HL-60 (cell line): Measurements from ENCODE around the gene SIGLEC9.

Experiments used
- DNase-seq, 2 experiments: peaks; one replicate each; pipeline ENCODE4 v3.0.0-alpha.2; 2010 to 2020; ENCODE audit warnings: low read depth in 1 of 2, low spot score in 1 of 2
- H3K27ac ChIP-seq: fragments of 250-450 bp; sonication (Bioruptor Pico); replicated peaks from 2 replicates; pipeline ENCODE4 v1.5.1; 2020; ENCODE audit warnings: mild to moderate bottlenecking, moderate library complexity
- H3K27me3 ChIP-seq: fragments of 250-450 bp; sonication (Bioruptor Pico); 2 replicates; pipeline ENCODE4 v1.5.1; 2021; ENCODE audit warnings: mild to moderate bottlenecking, moderate library complexity; ENCODE audit not compliant: insufficient read depth, poor library complexity, severe bottlenecking
- H3K4me3 ChIP-seq: replicated peaks from 2 replicates; pipeline ENCODE4 v1.5.1; 2011; ENCODE audit warnings: mild to moderate bottlenecking, control low read depth, low read length; ENCODE audit not compliant: insufficient read depth
- CTCF ChIP-seq: IDR thresholded peaks from one replicate; pipeline ENCODE4 v1.5.1; 2011; ENCODE audit warnings: low read length, control low read depth, inconsistent platforms; ENCODE audit not compliant: insufficient read depth
- GABPA ChIP-seq: IDR thresholded peaks from 2 replicates; pipeline ENCODE4 v1.6.1; 2012; ENCODE audit warnings: low read depth
- POLR2AphosphoS5 ChIP-seq: IDR thresholded peaks from 2 replicates; pipeline ENCODE4 v1.6.1; 2012; ENCODE audit warnings: low read depth
- SPI1 ChIP-seq: IDR thresholded peaks from 2 replicates; pipeline ENCODE4 v1.6.1; 2012; ENCODE audit warnings: low read depth, mild to moderate bottlenecking, borderline replicate concordance
- TF ChIP-seq, protein P1 (sequence below): IDR thresholded peaks from 2 replicates; pipeline ENCODE4 v1.6.1; 2012; ENCODE audit warnings: low read depth; ENCODE audit not compliant: insufficient replicate concordance

The SIGLEC9 gene

DNA sequence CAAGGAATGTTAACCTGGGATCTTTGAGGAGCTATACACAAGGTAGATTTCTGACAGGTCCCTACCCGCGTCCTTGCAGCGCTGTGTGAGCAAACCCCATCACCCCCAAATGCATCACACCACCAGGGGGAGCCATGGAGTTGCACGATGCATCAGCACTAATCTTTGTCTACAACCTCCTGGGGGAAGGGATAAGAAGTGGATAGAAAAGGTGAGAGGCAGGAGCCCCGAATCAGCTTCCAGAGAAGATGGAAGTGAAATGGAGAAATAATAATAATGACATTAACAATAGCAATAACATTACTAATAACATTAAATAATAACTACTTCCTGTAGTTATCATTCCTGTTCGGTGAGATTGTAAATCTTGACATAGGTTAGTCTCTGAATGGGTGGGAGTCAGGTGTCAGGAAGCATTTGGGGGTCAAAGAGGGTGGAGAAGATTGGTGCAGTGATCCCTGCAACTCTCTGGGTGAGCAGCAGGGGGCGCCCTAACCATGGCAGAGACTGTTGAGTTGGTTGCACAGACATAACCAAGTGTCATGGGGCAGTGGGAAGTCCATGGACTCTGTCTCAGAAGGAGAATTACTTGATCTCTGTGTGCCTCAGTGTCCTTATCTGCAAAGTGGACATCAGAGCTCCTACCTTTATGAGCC lies 33.9 kb downstream of the SIGLEC9 start:
- no peak overlapping the region for H3K4me3 ChIP-seq
- H3K27me3 ChIP-seq: peaks cover 4% of the 10 kb centered on the region
- TF ChIP-seq CTCF (peak; percentile 94), GABPA (no peak)
- H3K27ac ChIP-seq: no peak overlapping the region
- DNase-seq: peak; percentile 44 to 82

DNA sequence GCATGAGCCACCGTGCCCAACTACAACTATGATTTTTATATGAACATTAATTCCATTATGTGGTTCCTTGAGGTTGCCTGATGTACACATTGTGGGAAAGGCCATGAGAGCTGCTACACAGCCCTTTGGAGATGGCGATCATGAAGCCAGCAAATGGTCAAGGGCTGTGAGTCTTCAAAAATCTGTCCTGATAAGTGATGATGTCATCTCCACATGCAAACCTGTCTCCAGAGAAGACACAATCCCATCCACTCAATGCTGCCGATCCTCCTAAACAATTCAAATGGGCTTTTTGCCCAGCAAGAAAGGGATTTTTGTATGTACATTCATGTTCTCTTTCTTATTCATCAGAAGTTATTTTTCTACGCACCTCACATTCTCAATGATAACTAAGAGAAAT lies 35.0 kb downstream of the SIGLEC9 start:
- Histone ChIP-seq H3K27me3 (peaks cover 4% of the 10 kb centered on the region), H3K4me3 (no peak overlapping the region), H3K27ac (no peak overlapping the region)
- DNase-seq: no peak
- TF ChIP-seq, protein P1, sequence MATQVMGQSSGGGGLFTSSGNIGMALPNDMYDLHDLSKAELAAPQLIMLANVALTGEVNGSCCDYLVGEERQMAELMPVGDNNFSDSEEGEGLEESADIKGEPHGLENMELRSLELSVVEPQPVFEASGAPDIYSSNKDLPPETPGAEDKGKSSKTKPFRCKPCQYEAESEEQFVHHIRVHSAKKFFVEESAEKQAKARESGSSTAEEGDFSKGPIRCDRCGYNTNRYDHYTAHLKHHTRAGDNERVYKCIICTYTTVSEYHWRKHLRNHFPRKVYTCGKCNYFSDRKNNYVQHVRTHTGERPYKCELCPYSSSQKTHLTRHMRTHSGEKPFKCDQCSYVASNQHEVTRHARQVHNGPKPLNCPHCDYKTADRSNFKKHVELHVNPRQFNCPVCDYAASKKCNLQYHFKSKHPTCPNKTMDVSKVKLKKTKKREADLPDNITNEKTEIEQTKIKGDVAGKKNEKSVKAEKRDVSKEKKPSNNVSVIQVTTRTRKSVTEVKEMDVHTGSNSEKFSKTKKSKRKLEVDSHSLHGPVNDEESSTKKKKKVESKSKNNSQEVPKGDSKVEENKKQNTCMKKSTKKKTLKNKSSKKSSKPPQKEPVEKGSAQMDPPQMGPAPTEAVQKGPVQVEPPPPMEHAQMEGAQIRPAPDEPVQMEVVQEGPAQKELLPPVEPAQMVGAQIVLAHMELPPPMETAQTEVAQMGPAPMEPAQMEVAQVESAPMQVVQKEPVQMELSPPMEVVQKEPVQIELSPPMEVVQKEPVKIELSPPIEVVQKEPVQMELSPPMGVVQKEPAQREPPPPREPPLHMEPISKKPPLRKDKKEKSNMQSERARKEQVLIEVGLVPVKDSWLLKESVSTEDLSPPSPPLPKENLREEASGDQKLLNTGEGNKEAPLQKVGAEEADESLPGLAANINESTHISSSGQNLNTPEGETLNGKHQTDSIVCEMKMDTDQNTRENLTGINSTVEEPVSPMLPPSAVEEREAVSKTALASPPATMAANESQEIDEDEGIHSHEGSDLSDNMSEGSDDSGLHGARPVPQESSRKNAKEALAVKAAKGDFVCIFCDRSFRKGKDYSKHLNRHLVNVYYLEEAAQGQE: no peak
- no peak for TF ChIP-seq SPI1
- TF ChIP-seq POLR2AphosphoS5: no peak
- TF ChIP-seq GABPA: no peak
- no peak for TF ChIP-seq CTCF

DNA sequence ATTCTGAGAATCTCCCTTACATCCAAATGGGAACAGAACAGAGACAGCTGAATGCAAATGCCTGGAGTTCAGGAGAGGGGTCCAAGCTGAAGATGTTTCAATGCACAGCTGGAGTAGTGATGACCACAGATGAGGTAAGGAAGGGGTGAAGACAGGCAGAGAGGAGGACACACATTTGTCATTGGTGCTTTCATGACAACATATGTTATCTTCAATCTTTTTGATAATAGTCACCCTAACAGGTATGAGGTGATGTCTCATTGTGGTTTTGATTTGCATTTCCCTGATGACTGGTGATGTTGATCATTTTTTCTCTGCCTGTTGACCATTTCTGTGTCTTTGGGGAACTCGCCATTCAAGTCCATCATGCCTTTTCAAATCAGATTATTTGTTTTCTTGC lies 36.6 kb downstream of the SIGLEC9 start:
- TF ChIP-seq POLR2AphosphoS5 (no peak), CTCF (no peak), SPI1 (no peak), GABPA (no peak)
- TF ChIP-seq, protein P1: no peak
- Histone ChIP-seq H3K27me3 (peaks cover 4% of the 10 kb centered on the region), H3K27ac (no peak overlapping the region), H3K4me3 (no peak overlapping the region)
- DNase-seq: no peak

DNA sequence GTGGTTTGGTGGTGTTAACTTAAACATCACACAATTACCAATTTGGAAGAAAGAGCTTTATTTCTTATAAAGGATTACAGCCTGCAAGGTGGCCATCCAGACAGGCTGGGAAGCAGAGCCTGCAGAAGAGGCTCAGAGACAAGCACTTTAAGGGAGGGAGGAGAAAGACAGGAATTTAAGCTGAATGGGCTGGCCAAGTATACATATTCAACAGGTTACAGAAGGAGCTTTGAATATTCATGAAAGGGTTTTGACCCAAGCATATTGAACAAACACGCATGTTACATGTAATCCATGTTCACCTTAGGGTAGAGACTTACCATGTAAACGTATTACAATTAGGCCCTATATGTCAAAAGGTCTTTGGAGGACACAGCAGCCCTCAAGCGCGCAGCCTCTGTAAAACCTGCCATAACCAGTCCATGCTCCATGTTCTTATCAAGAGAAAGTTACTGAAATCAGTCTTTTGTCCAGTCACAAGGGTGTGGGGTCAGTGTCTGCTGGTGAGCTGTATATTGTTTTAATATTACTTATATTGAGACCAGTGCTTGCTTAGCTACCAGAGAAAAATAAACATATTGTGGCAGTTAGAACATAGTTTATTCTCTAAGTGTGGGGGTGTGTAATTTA lies 37.3 kb downstream of the SIGLEC9 start:
- TF ChIP-seq GABPA (no peak), POLR2AphosphoS5 (no peak), SPI1 (no peak), CTCF (no peak)
- TF ChIP-seq, protein P1: no peak
- Histone ChIP-seq H3K27ac (no peak overlapping the region), H3K27me3 (peaks cover 4% of the 10 kb centered on the region), H3K4me3 (no peak overlapping the region)
- no peak for DNase-seq
